HG02759 (cell line): ENCODE measurements around the gene CAMK2G.
"Not testable (repeated sequence)": the region's sequence is repeated elsewhere in the genome, so short reads cannot be mapped to it uniquely, and the experiment has no call there.

Source experiments
- ATAC-seq: cut with Tn5 transposase; IDR thresholded peaks from one replicate; pipeline ENCODE4 v1.9.1; 2021; ENCODE audit warnings: mild to moderate bottlenecking, moderate library complexity; ENCODE audit not compliant: unreplicated experiment

The CAMK2G gene

GRCh38 chr10:73905256-73906020 is 31.1 kb upstream of the CAMK2G start:
- no peak for ATAC-seq

- no peak for ATAC-seq
Observed at GRCh38 chr10:73902351-73902750, 28.0 kb upstream of the CAMK2G start.

- ATAC-seq, result no peak
Observed at GRCh38 chr10:73901261-73901660, 26.9 kb upstream of the CAMK2G start.

- no peak for ATAC-seq
Observed at GRCh38 chr10:73900064-73900463, 25.7 kb upstream of the CAMK2G start.

- ATAC-seq, result no peak
Observed at GRCh38 chr10:73899423-73899822, 25.1 kb upstream of the CAMK2G start.

DNA sequence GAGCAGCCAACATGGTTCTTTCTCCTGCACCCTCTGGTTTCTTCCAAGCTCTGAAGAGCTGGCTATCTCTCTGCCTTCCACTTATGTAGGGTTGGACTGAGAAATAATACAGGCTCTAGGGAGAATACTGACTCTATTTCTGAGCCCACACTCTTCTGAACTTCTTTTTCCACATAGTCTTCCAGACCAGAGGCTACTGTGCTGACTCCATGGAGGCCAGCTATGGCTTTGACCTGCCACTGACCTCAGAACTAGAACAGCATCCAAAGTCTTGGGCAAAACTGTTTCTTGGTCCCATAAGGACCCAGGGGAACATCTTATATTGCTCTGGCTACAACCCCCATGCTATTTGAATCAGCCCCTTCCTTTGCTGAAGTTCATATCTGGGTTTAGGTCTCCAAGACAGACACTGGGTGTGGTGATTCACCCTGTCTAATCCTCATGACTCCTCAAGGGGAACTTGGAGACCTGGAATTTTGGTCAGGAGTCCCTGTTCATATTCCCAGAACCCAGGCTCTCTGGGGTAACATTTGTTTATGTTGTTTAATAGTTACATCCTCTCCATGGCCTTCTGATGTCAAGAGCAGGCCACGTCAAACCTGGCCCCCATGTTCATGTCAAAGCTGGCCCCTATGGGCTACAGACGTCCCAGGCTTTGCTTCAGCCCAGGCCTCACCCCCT is 24.5 kb upstream of the CAMK2G start:
- ATAC-seq, result no peak

GRCh38 chr10:73897693-73898092 is 23.3 kb upstream of the CAMK2G start:
- ATAC-seq, result no peak

DNA sequence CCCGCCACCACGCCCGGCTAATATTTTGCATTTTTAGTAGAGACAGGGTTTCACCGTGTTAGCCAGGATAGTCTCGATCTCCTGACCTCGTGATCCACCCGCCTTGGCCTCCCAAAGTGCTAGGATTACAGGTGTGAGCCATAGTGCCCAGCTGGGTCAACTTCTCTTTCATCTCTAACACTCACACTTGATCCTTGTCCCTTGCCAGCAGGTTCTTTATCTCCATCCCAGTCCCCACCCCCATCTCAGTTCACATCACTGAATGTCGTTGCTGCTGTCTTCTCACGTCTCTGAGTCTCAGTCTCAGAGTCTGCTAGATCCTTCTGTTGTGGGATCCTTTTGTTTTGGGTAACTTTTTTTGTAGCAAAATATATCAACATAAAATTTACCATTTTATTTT is 21.0 kb upstream of the CAMK2G start:
- not testable (repeated sequence) for ATAC-seq

DNA sequence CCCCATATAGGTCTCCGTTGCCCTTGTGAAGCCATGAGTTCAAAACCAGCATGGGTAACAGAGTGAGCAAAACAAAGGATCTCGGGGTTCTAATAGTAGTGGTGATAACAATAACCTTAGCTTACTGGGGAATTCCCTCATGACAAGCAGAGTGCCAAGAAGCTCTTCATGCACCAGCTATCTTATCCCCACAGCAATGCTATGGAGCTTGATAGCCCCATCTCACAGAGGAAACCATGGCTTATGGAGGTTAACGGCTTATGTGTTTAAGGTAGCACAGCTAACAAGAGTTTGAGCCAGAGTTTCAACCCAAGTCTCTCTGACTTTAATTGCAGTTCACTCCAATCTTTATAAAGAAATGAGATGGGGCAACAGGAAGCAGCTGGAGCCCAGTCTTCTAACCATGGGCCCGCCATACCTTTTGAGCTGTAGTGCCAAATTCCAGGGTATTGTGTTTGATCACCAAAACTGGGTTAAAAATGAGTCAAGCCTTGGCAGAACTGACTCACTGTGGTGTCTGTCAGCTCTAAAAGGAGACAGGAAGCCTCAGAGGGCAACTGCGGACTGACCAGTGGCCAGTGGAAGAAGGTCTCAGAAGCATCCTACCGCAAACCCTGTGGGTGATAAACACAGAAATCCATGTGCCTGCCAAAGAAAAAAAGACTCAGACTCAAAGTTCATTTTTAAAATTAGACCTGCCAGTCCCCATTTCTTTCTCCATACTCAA is 20.1 kb upstream of the CAMK2G start:
- no peak for ATAC-seq

DNA sequence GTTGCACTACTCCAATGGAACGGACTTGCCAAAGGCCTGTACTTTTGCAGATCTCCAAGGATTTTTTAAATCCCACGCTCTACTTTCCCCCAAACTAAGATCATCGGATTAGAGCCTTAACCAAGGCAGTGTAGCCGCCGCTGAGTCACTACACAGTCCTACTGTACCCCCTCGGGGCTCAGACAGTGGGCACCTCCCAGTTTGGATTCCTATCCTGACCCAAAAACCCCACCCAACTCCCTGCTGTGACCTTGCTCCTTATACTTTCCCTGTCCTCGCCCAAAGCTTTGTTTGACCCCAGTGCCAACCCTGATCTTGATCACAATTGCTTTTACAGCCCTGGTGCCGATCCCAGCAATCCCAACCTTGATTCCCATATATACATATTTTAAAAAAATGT is 19.1 kb upstream of the CAMK2G start:
- no peak for ATAC-seq

- no peak for ATAC-seq
Observed at GRCh38 chr10:73892310-73893030, 18.1 kb upstream of the CAMK2G start.

DNA sequence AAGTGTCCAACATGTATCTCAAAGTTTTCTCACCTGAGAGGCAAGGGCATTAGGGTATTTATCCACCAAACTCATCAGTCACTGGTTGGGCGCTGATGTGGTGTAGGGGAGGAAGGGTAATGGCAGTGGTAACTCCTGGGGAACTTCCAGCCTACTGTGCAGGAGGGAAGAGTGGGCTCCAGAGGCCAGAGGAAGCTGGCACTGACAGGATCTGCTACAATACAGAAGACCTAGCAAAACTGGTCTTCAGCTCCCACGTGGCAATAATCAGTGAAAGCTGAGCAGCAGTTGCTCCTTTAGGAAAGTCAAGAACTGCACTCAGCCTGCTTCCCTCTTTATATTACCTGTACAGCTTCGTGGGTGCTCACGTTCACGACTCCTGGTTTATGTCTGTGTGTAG is 17.2 kb upstream of the CAMK2G start:
- ATAC-seq, result no peak

GRCh38 chr10:73890830-73891229 is 16.5 kb upstream of the CAMK2G start:
- ATAC-seq, result not testable (repeated sequence)

GRCh38 chr10:73890261-73890660 is 15.9 kb upstream of the CAMK2G start:
- ATAC-seq, result no peak

- ATAC-seq, result not testable (repeated sequence)
Observed at GRCh38 chr10:73889416-73889815, 15.1 kb upstream of the CAMK2G start.

- peak; percentile 52 for ATAC-seq
Observed at GRCh38 chr10:73889014-73889413, 14.7 kb upstream of the CAMK2G start.

GRCh38 chr10:73888514-73888913 is 14.2 kb upstream of the CAMK2G start:
- no peak for ATAC-seq

GRCh38 chr10:73887294-73888039 is 13.1 kb upstream of the CAMK2G start:
- ATAC-seq, result no peak

GRCh38 chr10:73886661-73887293 is 12.4 kb upstream of the CAMK2G start:
- ATAC-seq, result no peak

DNA sequence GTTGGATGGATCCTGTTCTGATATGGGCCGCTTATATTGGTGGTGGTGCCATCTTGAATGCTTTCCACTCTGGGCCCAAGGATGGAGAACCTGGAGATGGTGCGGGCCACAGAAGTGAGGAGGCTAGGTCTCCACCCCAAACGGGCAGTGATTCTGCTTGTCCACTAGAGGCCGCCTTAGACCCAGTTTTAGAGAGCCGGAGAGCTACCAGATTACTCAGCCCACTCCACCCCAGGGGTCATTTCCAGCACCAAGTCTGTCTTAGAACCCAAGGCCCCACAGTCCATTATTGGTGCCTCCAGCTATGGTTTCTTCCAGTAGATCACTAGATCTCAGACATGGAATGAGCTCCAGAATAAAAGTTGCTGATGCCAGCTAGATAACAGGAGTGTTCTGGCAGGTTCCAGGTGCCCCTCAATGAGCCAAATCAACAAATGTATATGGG is 11.8 kb upstream of the CAMK2G start:
- ATAC-seq, result peak; percentile 85
